GM23338 (cell line): Measurements from ENCODE around the gene POLR3E. TPM values are rescaled to one million over a fixed set of nuclear protein-coding genes. Genes with fewer than 3 reads are reported as not detected.

Experiments
- ATAC-seq: fragments of 200-7000 bp; cut with Tn5 transposase; 3 replicates; pipeline ENCODE4 v1.9.1; 2020
- DNase-seq: peaks from one replicate; pipeline ENCODE4 v3.0.0-alpha.2; 2015; ENCODE audit warnings: low spot score
- H2AFZ ChIP-seq: fragments of 200-600 bp; sonication (generic); 2 replicates; pipeline ENCODE4 v1.8.0; 2016; ENCODE audit warnings: antibody characterized with exemption, mild to moderate bottlenecking, moderate library complexity
- H3F3A ChIP-seq: fragments of 200-600 bp; sonication (generic); replicated peaks from 2 replicates; pipeline ENCODE4 v1.8.0; 2017; ENCODE audit warnings: antibody characterized with exemption, mixed run types, low read depth
- H3K27ac ChIP-seq: fragments of 200-600 bp; sonication (generic); 2 replicates; pipeline ENCODE4 v1.6.1; 2016; ENCODE audit warnings: low read depth
- H3K27me3 ChIP-seq: fragments of 200-600 bp; sonication (generic); 2 replicates; pipeline ENCODE4 v1.8.0; 2016; ENCODE audit warnings: mild to moderate bottlenecking, mixed run types, moderate library complexity; ENCODE audit not compliant: insufficient read depth
- H3K36me3 ChIP-seq: fragments of 200-600 bp; sonication (generic); 2 replicates; pipeline ENCODE4 v1.8.0; 2016; ENCODE audit warnings: mild to moderate bottlenecking; ENCODE audit not compliant: insufficient read depth
- H3K4me1 ChIP-seq: fragments of 200-600 bp; sonication (generic); 2 replicates; pipeline ENCODE4 v1.8.0; 2016; ENCODE audit warnings: mild to moderate bottlenecking, moderate library complexity; ENCODE audit not compliant: insufficient read depth
- H3K4me2 ChIP-seq: fragments of 200-600 bp; sonication (generic); 2 replicates; pipeline ENCODE4 v1.7.1; 2017; ENCODE audit warnings: mixed run types
- H3K4me3 ChIP-seq: fragments of 200-600 bp; sonication (generic); 2 replicates; pipeline ENCODE4 v1.6.1; 2016; ENCODE audit warnings: mixed run types
- H3K79me2 ChIP-seq: fragments of 200-600 bp; sonication (generic); replicated peaks from 2 replicates; pipeline ENCODE4 v1.8.0; 2017; ENCODE audit warnings: mild to moderate bottlenecking; ENCODE audit not compliant: insufficient read depth
- H3K9me2 ChIP-seq: fragments of 200-600 bp; sonication (generic); 2 replicates; pipeline ENCODE4 v1.8.0; 2017; ENCODE audit not compliant: insufficient read depth
- H4K20me1 ChIP-seq: fragments of 200-600 bp; sonication (generic); replicated peaks from 2 replicates; pipeline ENCODE4 v1.8.0; 2017; ENCODE audit warnings: mild to moderate bottlenecking; ENCODE audit not compliant: insufficient read depth
- H3K27ac Mint-ChIP-seq: 2 replicates; pipeline ENCODE4 v1.8.0; 2020; ENCODE audit warnings: inconsistent platforms, mild to moderate bottlenecking, moderate library complexity, mixed read lengths
- H3K27me3 Mint-ChIP-seq: 3 replicates; pipeline ENCODE4 v1.8.0; 2022; ENCODE audit warnings: low read depth, mild to moderate bottlenecking, moderate library complexity, mixed read lengths, inconsistent platforms; ENCODE audit not compliant: insufficient read depth, poor library complexity
- H3K36me3 Mint-ChIP-seq: 3 replicates; pipeline ENCODE4 v1.8.0; 2021; ENCODE audit warnings: low read depth, mild to moderate bottlenecking, inconsistent platforms, moderate library complexity, mixed read lengths
- H3K4me1 Mint-ChIP-seq: 3 replicates; pipeline ENCODE4 v1.8.0; 2020; ENCODE audit warnings: mild to moderate bottlenecking, inconsistent platforms, mixed read lengths
- H3K4me3 Mint-ChIP-seq: 3 replicates; pipeline ENCODE4 v1.8.0; 2021; ENCODE audit warnings: moderate library complexity, mild to moderate bottlenecking, inconsistent platforms, mixed read lengths
- H3K9me3 Mint-ChIP-seq: 3 replicates; pipeline ENCODE4 v1.8.0; 2020; ENCODE audit warnings: moderate library complexity, mild to moderate bottlenecking, inconsistent platforms, mixed read lengths
- CREB1 ChIP-seq: fragments of 250-450 bp; sonication (Bioruptor Pico); IDR thresholded peaks from 2 replicates; pipeline ENCODE4 v1.5.0; 2020; ENCODE audit warnings: low read depth, mild to moderate bottlenecking, moderate library complexity
- ETS1 ChIP-seq: IDR thresholded peaks from 2 replicates; pipeline ENCODE4 v1.6.1; 2016; ENCODE audit warnings: antibody characterized with exemption
- EZH2phosphoT487 ChIP-seq: fragments of 200-600 bp; sonication (generic); IDR thresholded peaks from one replicate; pipeline ENCODE4 v1.8.1; 2018; ENCODE audit warnings: antibody characterized with exemption; ENCODE audit not compliant: unreplicated experiment
- JUNB ChIP-seq: IDR thresholded peaks from one replicate; pipeline ENCODE4 v1.6.1; 2016; ENCODE audit warnings: antibody characterized with exemption; ENCODE audit not compliant: unreplicated experiment
- ZNF114 ChIP-seq: fragments of 250-450 bp; sonication (Bioruptor Pico); IDR thresholded peaks from 2 replicates; pipeline ENCODE4 v1.5.0; 2020; ENCODE audit warnings: mild to moderate bottlenecking, moderate library complexity
- polyA plus RNA-seq: library from polyadenylated mRNA; unstranded; fragments of >200 nt; fragmentation: Nextera tagmentation; extraction: Ambion mirVana; gene quantifications from 2 replicates; pipeline ENCODE4 v1.2.1, GENCODE V29; 2016
- total RNA-seq: library from RNA; depleted of rRNA; stranded (reverse); fragments of >200 nt; shearing (Covaris generic); gene quantifications from 2 replicates; pipeline ENCODE4 v1.2.3, GENCODE V29; 2014
- TF ChIP-seq, protein P1 (sequence below): fragments of 250-450 bp; sonication (Bioruptor Pico); IDR thresholded peaks from 2 replicates; pipeline ENCODE4 v1.5.0; 2020; ENCODE audit warnings: mild to moderate bottlenecking, moderate library complexity

Gene POLR3E
- total and polyA plus RNA-seq, 2 experiments from 2014 or later: 62.7 to 141 TPM

- TF ChIP-seq, protein P1, sequence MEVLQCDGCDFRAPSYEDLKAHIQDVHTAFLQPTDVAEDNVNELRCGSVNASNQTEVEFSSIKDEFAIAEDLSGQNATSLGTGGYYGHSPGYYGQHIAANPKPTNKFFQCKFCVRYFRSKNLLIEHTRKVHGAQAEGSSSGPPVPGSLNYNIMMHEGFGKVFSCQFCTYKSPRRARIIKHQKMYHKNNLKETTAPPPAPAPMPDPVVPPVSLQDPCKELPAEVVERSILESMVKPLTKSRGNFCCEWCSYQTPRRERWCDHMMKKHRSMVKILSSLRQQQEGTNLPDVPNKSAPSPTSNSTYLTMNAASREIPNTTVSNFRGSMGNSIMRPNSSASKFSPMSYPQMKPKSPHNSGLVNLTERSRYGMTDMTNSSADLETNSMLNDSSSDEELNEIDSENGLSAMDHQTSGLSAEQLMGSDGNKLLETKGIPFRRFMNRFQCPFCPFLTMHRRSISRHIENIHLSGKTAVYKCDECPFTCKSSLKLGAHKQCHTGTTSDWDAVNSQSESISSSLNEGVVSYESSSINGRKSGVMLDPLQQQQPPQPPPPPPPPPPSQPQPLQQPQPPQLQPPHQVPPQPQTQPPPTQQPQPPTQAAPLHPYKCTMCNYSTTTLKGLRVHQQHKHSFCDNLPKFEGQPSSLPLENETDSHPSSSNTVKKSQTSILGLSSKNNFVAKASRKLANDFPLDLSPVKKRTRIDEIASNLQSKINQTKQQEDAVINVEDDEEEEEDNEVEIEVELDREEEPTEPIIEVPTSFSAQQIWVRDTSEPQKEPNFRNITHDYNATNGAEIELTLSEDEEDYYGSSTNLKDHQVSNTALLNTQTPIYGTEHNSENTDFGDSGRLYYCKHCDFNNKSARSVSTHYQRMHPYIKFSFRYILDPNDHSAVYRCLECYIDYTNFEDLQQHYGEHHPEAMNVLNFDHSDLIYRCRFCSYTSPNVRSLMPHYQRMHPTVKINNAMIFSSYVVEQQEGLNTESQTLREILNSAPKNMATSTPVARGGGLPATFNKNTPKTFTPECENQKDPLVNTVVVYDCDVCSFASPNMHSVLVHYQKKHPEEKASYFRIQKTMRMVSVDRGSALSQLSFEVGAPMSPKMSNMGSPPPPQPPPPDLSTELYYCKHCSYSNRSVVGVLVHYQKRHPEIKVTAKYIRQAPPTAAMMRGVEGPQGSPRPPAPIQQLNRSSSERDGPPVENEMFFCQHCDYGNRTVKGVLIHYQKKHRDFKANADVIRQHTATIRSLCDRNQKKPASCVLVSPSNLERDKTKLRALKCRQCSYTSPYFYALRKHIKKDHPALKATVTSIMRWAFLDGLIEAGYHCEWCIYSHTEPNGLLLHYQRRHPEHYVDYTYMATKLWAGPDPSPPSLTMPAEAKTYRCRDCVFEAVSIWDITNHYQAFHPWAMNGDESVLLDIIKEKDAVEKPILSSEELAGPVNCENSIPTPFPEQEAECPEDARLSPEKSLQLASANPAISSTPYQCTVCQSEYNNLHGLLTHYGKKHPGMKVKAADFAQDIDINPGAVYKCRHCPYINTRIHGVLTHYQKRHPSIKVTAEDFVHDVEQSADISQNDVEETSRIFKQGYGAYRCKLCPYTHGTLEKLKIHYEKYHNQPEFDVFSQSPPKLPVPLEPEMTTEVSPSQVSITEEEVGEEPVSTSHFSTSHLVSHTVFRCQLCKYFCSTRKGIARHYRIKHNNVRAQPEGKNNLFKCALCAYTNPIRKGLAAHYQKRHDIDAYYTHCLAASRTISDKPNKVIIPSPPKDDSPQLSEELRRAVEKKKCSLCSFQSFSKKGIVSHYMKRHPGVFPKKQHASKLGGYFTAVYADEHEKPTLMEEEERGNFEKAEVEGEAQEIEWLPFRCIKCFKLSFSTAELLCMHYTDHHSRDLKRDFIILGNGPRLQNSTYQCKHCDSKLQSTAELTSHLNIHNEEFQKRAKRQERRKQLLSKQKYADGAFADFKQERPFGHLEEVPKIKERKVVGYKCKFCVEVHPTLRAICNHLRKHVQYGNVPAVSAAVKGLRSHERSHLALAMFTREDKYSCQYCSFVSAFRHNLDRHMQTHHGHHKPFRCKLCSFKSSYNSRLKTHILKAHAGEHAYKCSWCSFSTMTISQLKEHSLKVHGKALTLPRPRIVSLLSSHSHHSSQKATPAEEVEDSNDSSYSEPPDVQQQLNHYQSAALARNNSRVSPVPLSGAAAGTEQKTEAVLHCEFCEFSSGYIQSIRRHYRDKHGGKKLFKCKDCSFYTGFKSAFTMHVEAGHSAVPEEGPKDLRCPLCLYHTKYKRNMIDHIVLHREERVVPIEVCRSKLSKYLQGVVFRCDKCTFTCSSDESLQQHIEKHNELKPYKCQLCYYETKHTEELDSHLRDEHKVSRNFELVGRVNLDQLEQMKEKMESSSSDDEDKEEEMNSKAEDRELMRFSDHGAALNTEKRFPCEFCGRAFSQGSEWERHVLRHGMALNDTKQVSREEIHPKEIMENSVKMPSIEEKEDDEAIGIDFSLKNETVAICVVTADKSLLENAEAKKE (CRISPR knock-in tag): no peak
- no peak for TF ChIP-seq JUNB
Observed at GRCh38 chr16:22328081-22328725, 31.0 kb downstream of the POLR3E start (continued).

DNA sequence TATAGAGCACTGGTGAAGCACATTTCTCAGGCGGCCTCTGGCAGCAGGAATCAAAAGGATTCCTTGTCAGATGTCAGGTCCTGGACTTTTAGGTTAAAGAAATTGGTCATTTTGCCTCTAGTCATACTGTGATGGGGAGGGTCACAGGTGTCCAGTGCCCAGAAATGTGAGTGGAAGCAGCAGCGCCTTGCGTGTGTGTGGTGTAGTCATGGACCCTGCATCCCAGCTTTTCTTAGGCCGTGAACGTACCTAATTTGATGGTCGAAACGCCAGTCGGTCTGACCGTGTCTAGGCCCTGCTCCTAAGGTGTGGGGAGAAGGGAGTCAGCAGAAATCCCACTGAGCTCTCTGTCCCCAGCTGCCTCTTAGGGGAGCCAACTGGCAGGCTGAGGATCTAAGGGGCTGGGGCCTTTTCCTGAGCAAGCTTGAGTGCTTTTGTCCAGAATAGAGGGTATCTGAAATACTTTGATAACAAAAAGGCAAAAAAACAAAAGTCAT, 32.0 kb downstream of the POLR3E start:
- Mint-ChIP-seq H3K27ac (no peak overlapping the region), H3K27me3 (peaks cover 10% of the 10 kb centered on the region), H3K36me3 (peaks cover 76% of the 10 kb centered on the region), H3K9me3 (no peaks in the 10 kb centered on the region), H3K4me1 (no peaks in the 10 kb centered on the region), H3K4me3 (no peak overlapping the region)
- Histone ChIP-seq H3K27ac (no peak overlapping the region), H3K4me3 (no peak overlapping the region), H3F3A (peaks cover 14% of the 10 kb centered on the region), H3K79me2 (0 out of 2 replicates have a peak, but pooled peaks cover 5% of the 10 kb centered on the region), H3K4me1 (no peaks in the 10 kb centered on the region), H2AFZ (no peak overlapping the region), H3K27me3 (no peaks in the 10 kb centered on the region), H3K4me2 (no peak overlapping the region), H3K9me2 (no peaks in the 10 kb centered on the region), H4K20me1 (peaks cover 17% of the 10 kb centered on the region), H3K36me3 (peaks cover 61% of the 10 kb centered on the region)
- ATAC-seq (no peak), DNase-seq (no peak)
- TF ChIP-seq ZNF114 (no peak), ETS1 (no peak), CREB1 (no peak), EZH2phosphoT487 (no peak)
- TF ChIP-seq, protein P1 (CRISPR knock-in tag): no peak
